GM10847 (cell line): Measurements from ENCODE around the gene MSLN.

Experiments
- POLR2A ChIP-seq: IDR thresholded peaks from 2 replicates; pipeline ENCODE4 v1.6.1; 2011; ENCODE audit not compliant: insufficient read length; ENCODE audit errors: extremely low read depth

MSLN gene

GRCh38 chr16:760545-761343 lies at the start of gene MSLN:
MSLN (plus strand) TSS chr16:760734; CDS start chr16:762681, 1,947 bp downstream.
- no peak for TF ChIP-seq POLR2A

- TF ChIP-seq POLR2A, result no peak
Measured at GRCh38 chr16:711084-711483, 49.5 kb upstream of the MSLN start.

DNA sequence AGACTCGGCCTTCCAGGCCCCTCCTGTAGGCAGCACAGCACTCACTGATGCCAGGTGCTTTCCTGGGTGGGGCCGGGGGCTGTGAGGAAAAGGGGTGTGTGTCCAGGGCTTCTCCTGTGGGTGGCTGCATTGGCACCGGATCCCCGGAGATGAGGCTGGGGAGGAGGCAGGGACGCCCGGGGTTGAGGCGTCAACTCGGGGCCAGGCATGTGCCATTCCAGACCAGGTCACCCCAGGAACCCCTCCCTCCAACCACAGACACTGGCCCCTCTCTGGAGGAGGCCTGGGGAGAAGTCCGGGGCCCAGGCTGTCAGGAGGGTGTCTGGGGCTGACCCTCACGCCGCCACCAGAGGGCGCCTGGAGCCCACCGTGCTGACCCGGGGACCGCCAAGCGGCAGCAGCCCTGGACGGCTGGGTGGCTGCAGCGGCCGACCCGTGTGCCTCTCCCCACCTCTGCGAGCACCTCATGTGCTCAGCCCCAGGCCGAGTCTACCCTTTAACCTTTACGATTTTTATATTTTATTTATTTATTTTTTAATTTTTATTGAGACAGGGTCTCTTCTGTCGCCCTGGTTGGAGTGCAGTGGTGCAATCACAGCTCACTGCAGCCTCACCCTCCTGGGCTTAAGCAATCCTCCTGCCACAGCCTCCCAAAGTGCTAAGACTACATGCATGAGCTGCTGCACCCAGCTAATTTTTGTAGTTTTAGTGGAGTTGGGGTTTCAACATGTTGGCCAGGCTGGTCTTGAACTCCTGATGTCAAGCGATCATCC lies 48.8 kb upstream of the MSLN start:
- TF ChIP-seq POLR2A, result no peak

DNA sequence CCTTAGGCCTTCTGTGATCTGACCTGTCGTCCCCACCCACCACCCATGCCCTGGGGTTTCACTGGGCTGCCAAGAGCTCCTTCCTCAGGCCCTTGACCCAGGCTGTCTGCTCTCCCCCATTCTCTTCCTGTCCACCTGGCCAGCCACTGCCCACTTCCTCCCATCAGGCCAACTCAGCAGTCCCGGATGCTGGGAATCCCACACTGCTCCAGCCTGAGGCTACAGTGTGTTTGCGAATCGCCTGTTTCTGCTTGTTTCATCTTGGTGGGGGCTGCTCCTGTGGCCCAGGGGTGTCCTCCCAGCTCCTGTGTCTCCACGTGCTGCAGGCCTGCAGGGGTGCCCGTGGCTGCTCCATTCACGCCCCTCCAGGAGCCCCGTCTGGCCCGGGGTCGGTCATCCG lies 46.5 kb upstream of the MSLN start:
- TF ChIP-seq POLR2A, result no peak

DNA sequence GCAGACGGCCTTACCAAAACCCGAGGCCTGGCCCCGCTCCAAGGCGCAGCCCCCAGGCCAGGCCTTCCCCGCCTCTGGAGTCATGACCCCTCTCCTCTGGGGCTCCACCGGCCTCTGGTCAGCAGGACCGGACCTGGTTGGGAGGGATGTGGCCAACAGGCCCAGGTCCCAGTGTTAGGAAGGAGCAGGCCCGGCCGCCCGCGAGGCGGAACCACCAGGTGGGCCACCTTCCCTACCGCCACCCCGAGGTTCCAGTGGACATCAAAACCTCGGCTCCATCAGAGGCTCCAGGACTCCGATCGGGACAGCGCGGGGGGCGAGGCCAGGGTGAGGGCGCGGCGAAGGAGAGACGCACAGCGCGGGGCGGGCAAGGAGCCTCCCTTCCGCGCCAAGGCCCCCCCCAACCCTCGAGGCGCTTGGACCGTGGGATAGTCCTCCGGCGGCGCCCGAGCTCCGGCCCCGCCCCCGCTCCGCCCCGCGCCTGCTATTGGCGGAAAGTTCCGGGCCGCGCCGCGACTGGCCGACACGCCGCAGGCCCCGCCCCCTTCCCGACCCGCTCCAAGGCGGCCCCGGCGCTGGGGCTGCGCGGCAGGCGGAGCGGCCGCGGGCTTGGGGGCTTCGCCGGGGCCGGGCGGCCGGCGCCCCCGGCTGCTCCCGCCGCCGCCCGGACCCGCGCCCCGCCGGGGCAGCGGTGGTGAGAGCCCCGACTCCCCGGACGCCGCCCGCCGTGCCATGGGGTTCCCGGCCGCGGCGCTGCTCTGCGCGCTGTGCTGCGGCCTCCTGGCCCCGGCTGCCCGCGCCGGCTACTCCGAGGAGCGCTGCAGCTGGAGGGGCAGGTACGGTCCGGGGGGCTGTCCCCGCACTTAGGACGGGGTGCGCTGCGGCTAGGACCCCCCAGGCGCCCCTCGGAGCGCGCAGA lies 45.7 kb upstream of the MSLN start, which contains the start of gene METRN:
METRN (plus strand) TSS at position 561 of the 919 bp plus-strand sequence; CDS start at position 733, 172 bp downstream.
- no peak for TF ChIP-seq POLR2A

- TF ChIP-seq POLR2A, result no peak
Measured at GRCh38 chr16:715477-716199, 44.9 kb upstream of the MSLN start.

- TF ChIP-seq POLR2A, result no peak
Measured at GRCh38 chr16:716200-716568, 44.4 kb upstream of the MSLN start.

DNA sequence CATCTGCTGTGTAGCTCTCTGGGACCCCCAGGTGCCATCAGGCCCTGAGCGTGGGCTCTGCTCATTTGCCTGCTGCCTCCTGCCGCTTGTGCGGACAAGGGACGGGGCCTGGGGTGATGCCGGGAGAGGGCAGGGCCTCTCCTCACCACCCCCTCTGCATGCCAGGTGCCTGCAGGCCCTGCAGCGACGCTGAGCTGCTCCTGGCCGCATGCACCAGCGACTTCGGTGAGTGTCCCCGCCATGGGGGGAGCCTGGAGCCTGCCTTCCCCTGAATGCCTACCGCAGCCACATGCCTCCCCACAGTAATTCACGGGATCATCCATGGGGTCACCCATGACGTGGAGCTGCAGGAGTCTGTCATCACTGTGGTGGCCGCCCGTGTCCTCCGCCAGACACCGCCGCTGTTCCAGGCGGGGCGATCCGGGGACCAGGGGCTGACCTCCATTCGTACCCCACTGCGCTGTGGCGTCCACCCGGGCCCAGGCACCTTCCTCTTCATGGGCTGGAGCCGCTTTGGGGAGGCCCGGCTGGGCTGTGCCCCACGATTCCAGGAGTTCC lies 43.7 kb upstream of the MSLN start:
- no peak for TF ChIP-seq POLR2A

- no peak for TF ChIP-seq POLR2A
Measured at GRCh38 chr16:717450-718245, 42.9 kb upstream of the MSLN start.

DNA sequence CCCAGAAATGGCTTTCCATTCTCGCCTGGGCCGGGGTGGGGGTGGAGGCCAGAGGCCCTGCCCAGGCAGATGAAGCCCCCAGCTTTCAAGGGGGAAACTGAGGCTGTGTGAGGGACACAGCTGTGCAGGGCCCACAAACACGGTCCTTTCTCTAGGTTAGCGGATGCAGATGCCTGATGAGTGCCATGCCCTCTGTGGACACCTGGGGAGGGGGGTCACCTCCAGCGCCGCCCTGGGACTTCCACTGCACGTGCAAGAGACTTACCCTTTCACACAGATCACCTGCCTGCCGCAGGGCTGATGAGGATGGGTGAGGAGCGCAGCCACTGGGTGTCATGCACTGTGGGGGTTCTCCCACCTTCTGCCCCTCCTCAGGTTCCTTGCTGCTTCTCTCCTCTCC lies 42.1 kb upstream of the MSLN start:
- no peak for TF ChIP-seq POLR2A

- TF ChIP-seq POLR2A, result no peak
Measured at GRCh38 chr16:718922-719321, 41.6 kb upstream of the MSLN start.

GRCh38 chr16:719815-720446 lies 40.6 kb upstream of the MSLN start:
- TF ChIP-seq POLR2A, result no peak

DNA sequence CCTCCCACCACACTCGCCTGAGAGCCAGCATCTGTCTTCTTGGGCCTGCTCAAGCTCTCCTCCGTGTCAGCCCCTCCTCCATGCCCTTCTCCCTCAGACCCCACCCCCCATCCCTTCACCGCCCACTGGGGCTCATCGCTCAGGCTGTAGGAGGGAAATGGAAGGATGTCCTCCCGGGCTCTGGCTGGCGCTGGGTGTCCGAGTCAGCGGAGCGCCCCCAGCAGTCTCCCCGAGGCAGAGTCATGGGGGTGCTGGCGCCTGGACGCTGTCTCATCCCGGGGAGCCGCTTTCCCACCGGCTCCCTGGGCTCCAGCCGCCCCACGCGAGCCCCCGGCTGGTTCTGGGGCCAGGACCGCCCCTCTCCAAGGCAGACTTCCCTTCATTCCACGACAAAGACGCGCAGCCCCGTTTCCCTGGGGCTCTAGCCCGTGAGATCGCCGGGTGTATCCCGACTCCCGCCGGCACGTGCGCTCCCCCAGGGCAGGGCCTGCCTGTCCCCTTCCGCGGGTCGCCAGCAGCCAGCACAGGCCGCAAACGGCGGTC lies 40.0 kb upstream of the MSLN start:
- no peak for TF ChIP-seq POLR2A
